ENCODE data around the gene NR3C2. TPM values are rescaled to one million over a fixed set of nuclear protein-coding genes. Genes with fewer than 3 reads are reported as not detected.
"Not testable (repeated sequence)": the region's sequence is repeated elsewhere in the genome, so short reads cannot be mapped to it uniquely, and the experiment has no call there.

NR3C2 gene
- total RNA-seq, 1 experiment from 2014 or later = 0.91 TPM

- DNase-seq (ENCODE audit: low read depth) = no peak
- in situ Hi-C loops (cut with HindIII; ENCODE audit: low pct_unique_long_range_greater_than_20kb, low sequenced_read_pairs) = no loop called here
These were observed 108.9 kb downstream of the NR3C2 start for GRCh38 chr4:148333265-148333664.

- in situ Hi-C loops (cut with HindIII; ENCODE audit: low pct_unique_long_range_greater_than_20kb, low sequenced_read_pairs) = no loop called here
- no peak for DNase-seq (ENCODE audit: low read depth)
These were observed 109.7 kb downstream of the NR3C2 start for GRCh38 chr4:148332486-148332885.

- in situ Hi-C loops (cut with HindIII; ENCODE audit: low pct_unique_long_range_greater_than_20kb, low sequenced_read_pairs) = no loop called here
- DNase-seq (ENCODE audit: low read depth) = no peak
These were observed 111.5 kb downstream of the NR3C2 start for GRCh38 chr4:148330724-148331123.

- in situ Hi-C loops (cut with HindIII; ENCODE audit: low pct_unique_long_range_greater_than_20kb, low sequenced_read_pairs) = no loop called here
- DNase-seq (ENCODE audit: low read depth) = no peak
These were observed 112.1 kb downstream of the NR3C2 start for GRCh38 chr4:148330161-148330560.

GRCh38 chr4:148329751-148330150, 112.5 kb downstream of the NR3C2 start:
- no peak for DNase-seq (ENCODE audit: low read depth)
- in situ Hi-C loops (cut with HindIII; ENCODE audit: low pct_unique_long_range_greater_than_20kb, low sequenced_read_pairs) = no loop called here

GRCh38 chr4:148327683-148328082, 114.5 kb downstream of the NR3C2 start:
- DNase-seq (ENCODE audit: low read depth) = no peak
- in situ Hi-C loops (cut with HindIII; ENCODE audit: low pct_unique_long_range_greater_than_20kb, low sequenced_read_pairs) = no loop called here

GRCh38 chr4:148323316-148323715, 118.9 kb downstream of the NR3C2 start:
- in situ Hi-C loops (cut with HindIII; ENCODE audit: low pct_unique_long_range_greater_than_20kb, low sequenced_read_pairs); DNase-seq (ENCODE audit: low read depth): not testable (repeated sequence)

GRCh38 chr4:148315049-148315448, 127.2 kb downstream of the NR3C2 start:
- in situ Hi-C loops (cut with HindIII; ENCODE audit: low pct_unique_long_range_greater_than_20kb, low sequenced_read_pairs) = no loop called here
- DNase-seq (ENCODE audit: low read depth) = peak; percentile 14

- no peak for DNase-seq (ENCODE audit: low read depth)
- in situ Hi-C loops (cut with HindIII; ENCODE audit: low pct_unique_long_range_greater_than_20kb, low sequenced_read_pairs) = no loop called here
These were observed 129.2 kb downstream of the NR3C2 start for GRCh38 chr4:148312956-148313490.

GRCh38 chr4:148311526-148311925, 130.7 kb downstream of the NR3C2 start:
- DNase-seq (ENCODE audit: low read depth) = no peak
- in situ Hi-C loops (cut with HindIII; ENCODE audit: low pct_unique_long_range_greater_than_20kb, low sequenced_read_pairs) = no loop called here

- no peak for DNase-seq (ENCODE audit: low read depth)
- in situ Hi-C loops (cut with HindIII; ENCODE audit: low pct_unique_long_range_greater_than_20kb, low sequenced_read_pairs) = no loop called here
These were observed 131.5 kb downstream of the NR3C2 start for GRCh38 chr4:148310756-148311155.

- no peak for DNase-seq (ENCODE audit: low read depth)
- in situ Hi-C loops (cut with HindIII; ENCODE audit: low pct_unique_long_range_greater_than_20kb, low sequenced_read_pairs) = no loop called here
These were observed 136.5 kb downstream of the NR3C2 start for GRCh38 chr4:148305751-148306150.

GRCh38 chr4:148302416-148302815, 139.8 kb downstream of the NR3C2 start:
- in situ Hi-C loops (cut with HindIII; ENCODE audit: low pct_unique_long_range_greater_than_20kb, low sequenced_read_pairs) = no loop called here
- DNase-seq (ENCODE audit: low read depth) = no peak

GRCh38 chr4:148300877-148301276, 141.3 kb downstream of the NR3C2 start:
- DNase-seq (ENCODE audit: low read depth) = no peak
- in situ Hi-C loops (cut with HindIII; ENCODE audit: low pct_unique_long_range_greater_than_20kb, low sequenced_read_pairs) = no loop called here

GRCh38 chr4:148299337-148299736, 142.9 kb downstream of the NR3C2 start:
- in situ Hi-C loops (cut with HindIII; ENCODE audit: low pct_unique_long_range_greater_than_20kb, low sequenced_read_pairs) = no loop called here
- no peak for DNase-seq (ENCODE audit: low read depth)

- no peak for DNase-seq (ENCODE audit: low read depth)
- in situ Hi-C loops (cut with HindIII; ENCODE audit: low pct_unique_long_range_greater_than_20kb, low sequenced_read_pairs) = no loop called here
These were observed 145.7 kb downstream of the NR3C2 start for GRCh38 chr4:148296498-148296897.

- in situ Hi-C loops (cut with HindIII; ENCODE audit: low pct_unique_long_range_greater_than_20kb, low sequenced_read_pairs) = no loop called here
- no peak for DNase-seq (ENCODE audit: low read depth)
These were observed 146.6 kb downstream of the NR3C2 start for GRCh38 chr4:148295642-148296041.

- no peak for DNase-seq (ENCODE audit: low read depth)
- in situ Hi-C loops (cut with HindIII; ENCODE audit: low pct_unique_long_range_greater_than_20kb, low sequenced_read_pairs) = no loop called here
These were observed 148.6 kb downstream of the NR3C2 start for GRCh38 chr4:148293571-148293970.

- no peak for DNase-seq (ENCODE audit: low read depth)
- in situ Hi-C loops (cut with HindIII; ENCODE audit: low pct_unique_long_range_greater_than_20kb, low sequenced_read_pairs) = no loop called here
These were observed 149.5 kb downstream of the NR3C2 start for GRCh38 chr4:148292686-148293085.

- DNase-seq (ENCODE audit: low read depth) = no peak
- in situ Hi-C loops (cut with HindIII; ENCODE audit: low pct_unique_long_range_greater_than_20kb, low sequenced_read_pairs) = no loop called here
These were observed 152.5 kb downstream of the NR3C2 start for GRCh38 chr4:148289740-148290139.

GRCh38 chr4:148288448-148288847, 153.8 kb downstream of the NR3C2 start:
- no peak for DNase-seq (ENCODE audit: low read depth)
- in situ Hi-C loops (cut with HindIII; ENCODE audit: low pct_unique_long_range_greater_than_20kb, low sequenced_read_pairs) = no loop called here

All from Caki2 (cell line).